ENCODE measurements around the gene TMEM120B. TPM values are rescaled to one million over a fixed set of nuclear protein-coding genes. Genes with fewer than 3 reads are reported as not detected.

The TMEM120B gene
- total and polyA plus RNA-seq, 2 of the 13 experiments (the other 11 are each of a cell fraction or from before 2014, with no cell fraction given) = 7.1 to 12.9 TPM

DNA sequence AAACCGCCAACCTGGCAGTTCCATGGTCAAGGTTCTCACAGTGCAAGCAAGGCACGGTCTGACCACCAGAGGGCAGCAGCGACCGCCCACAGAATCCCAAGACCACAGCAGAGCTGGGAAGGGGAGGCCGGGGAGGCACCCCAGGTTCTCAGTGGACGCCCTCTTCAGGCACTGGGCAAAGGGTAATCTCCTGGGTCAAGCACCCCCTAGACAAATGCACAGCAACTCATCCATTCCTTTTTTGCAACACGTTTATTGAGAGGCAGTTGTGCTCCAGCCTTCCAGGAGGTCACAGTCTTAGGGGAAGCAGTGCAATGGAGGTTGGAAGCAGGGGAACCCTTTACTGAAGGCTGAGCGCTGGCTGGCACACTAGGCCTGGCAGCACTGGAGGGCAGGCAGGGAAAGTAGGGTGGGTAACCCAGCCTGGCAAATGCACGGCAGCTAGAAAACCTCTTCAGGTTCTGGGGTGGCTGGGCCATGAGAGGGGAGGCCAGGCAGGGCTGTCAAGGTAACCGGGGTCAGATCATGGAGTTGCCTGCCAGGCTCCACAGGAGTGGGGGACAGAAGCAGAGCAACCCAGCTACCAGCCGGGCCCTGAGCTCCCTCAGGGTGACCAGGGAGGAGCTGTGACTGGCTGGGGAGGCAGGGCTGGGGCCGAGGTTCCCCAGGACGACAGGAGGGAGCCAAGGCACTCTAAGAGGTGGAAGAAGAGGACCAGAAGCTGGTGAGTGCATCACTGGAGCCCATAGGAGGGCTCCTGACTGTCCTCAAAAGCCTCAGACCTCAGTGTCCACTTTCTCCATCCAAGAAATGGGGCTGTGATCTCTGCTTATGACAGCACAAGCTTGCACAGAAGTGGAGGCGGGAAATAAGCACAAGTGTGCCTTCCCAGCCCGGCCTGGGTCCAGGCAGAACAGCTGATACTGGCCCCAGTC lies 82.7 kb downstream of the TMEM120B start (continued):
- TF ChIP-seq ZC3H4 (CRISPR knock-in tag; IDR thresholded peaks at IDR 0.05; ENCODE audit: borderline replicate concordance) = no peak
- TF ChIP-seq, protein P1, sequence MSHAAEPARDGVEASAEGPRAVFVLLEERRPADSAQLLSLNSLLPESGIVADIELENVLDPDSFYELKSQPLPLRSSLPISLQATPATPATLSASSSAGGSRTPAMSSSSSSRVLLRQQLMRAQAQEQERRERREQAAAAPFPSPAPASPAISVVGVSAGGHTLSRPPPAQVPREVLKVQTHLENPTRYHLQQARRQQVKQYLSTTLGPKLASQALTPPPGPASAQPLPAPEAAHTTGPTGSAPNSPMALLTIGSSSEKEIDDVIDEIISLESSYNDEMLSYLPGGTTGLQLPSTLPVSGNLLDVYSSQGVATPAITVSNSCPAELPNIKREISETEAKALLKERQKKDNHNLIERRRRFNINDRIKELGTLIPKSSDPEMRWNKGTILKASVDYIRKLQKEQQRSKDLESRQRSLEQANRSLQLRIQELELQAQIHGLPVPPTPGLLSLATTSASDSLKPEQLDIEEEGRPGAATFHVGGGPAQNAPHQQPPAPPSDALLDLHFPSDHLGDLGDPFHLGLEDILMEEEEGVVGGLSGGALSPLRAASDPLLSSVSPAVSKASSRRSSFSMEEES (CRISPR knock-in tag; IDR thresholded peaks at IDR 0.05) = 0 out of 2 replicates have a peak, but pooled peaks have one; percentile 14
- TF ChIP-seq, protein P2, sequence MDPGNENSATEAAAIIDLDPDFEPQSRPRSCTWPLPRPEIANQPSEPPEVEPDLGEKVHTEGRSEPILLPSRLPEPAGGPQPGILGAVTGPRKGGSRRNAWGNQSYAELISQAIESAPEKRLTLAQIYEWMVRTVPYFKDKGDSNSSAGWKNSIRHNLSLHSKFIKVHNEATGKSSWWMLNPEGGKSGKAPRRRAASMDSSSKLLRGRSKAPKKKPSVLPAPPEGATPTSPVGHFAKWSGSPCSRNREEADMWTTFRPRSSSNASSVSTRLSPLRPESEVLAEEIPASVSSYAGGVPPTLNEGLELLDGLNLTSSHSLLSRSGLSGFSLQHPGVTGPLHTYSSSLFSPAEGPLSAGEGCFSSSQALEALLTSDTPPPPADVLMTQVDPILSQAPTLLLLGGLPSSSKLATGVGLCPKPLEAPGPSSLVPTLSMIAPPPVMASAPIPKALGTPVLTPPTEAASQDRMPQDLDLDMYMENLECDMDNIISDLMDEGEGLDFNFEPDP (CRISPR knock-in tag; conservative IDR thresholded peaks at IDR 0.05) = no peak
- no peak for TF ChIP-seq ATM (IDR thresholded peaks at IDR 0.05; ENCODE audit: borderline replicate concordance)
- 0 out of 2 replicates have a peak, but pooled peaks have one; percentile 72 for TF ChIP-seq ZNF253 (CRISPR knock-in tag; IDR thresholded peaks at IDR 0.05; ENCODE audit: borderline replicate concordance)
- TF ChIP-seq MED8 (CRISPR knock-in tag; IDR thresholded peaks at IDR 0.05; ENCODE audit: insufficient replicate concordance) = no peak
- peak; percentile 44 for TF ChIP-seq AGO2 (optimal IDR thresholded peaks at IDR 0.05; ENCODE audit: low read depth, low read length)
- no peak for TF ChIP-seq CC2D1A (CRISPR knock-in tag; IDR thresholded peaks at IDR 0.05)
- TF ChIP-seq, protein P3, sequence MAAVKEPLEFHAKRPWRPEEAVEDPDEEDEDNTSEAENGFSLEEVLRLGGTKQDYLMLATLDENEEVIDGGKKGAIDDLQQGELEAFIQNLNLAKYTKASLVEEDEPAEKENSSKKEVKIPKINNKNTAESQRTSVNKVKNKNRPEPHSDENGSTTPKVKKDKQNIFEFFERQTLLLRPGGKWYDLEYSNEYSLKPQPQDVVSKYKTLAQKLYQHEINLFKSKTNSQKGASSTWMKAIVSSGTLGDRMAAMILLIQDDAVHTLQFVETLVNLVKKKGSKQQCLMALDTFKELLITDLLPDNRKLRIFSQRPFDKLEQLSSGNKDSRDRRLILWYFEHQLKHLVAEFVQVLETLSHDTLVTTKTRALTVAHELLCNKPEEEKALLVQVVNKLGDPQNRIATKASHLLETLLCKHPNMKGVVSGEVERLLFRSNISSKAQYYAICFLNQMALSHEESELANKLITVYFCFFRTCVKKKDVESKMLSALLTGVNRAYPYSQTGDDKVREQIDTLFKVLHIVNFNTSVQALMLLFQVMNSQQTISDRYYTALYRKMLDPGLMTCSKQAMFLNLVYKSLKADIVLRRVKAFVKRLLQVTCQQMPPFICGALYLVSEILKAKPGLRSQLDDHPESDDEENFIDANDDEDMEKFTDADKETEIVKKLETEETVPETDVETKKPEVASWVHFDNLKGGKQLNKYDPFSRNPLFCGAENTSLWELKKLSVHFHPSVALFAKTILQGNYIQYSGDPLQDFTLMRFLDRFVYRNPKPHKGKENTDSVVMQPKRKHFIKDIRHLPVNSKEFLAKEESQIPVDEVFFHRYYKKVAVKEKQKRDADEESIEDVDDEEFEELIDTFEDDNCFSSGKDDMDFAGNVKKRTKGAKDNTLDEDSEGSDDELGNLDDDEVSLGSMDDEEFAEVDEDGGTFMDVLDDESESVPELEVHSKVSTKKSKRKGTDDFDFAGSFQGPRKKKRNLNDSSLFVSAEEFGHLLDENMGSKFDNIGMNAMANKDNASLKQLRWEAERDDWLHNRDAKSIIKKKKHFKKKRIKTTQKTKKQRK (IDR thresholded peaks at IDR 0.05; ENCODE audit: low read length) = no peak
- peak; percentile 55; the same call in 1 of the 2 replicates for TF ChIP-seq KDM2A (CRISPR knock-in tag; IDR thresholded peaks at IDR 0.05; ENCODE audit: borderline replicate concordance, low read depth)
- no peak for TF ChIP-seq DNMT3B (CRISPR knock-in tag; conservative IDR thresholded peaks at IDR 0.05)
- TF ChIP-seq, protein P4, sequence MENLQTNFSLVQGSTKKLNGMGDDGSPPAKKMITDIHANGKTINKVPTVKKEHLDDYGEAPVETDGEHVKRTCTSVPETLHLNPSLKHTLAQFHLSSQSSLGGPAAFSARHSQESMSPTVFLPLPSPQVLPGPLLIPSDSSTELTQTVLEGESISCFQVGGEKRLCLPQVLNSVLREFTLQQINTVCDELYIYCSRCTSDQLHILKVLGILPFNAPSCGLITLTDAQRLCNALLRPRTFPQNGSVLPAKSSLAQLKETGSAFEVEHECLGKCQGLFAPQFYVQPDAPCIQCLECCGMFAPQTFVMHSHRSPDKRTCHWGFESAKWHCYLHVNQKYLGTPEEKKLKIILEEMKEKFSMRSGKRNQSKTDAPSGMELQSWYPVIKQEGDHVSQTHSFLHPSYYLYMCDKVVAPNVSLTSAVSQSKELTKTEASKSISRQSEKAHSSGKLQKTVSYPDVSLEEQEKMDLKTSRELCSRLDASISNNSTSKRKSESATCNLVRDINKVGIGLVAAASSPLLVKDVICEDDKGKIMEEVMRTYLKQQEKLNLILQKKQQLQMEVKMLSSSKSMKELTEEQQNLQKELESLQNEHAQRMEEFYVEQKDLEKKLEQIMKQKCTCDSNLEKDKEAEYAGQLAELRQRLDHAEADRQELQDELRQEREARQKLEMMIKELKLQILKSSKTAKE (CRISPR knock-in tag; IDR thresholded peaks at IDR 0.05; ENCODE audit: borderline replicate concordance) = no peak
- TF ChIP-seq HNF4A (CRISPR knock-in tag; IDR thresholded peaks at IDR 0.05) = peak; percentile 44; the same call in 1 of the 2 replicates
- TF ChIP-seq ZFP37 (CRISPR knock-in tag; IDR thresholded peaks at IDR 0.05; ENCODE audit: borderline replicate concordance) = peak; percentile 70; the same call in 1 of the 2 replicates
- TF ChIP-seq, protein P5, sequence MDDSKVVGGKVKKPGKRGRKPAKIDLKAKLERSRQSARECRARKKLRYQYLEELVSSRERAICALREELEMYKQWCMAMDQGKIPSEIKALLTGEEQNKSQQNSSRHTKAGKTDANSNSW (CRISPR knock-in tag; IDR thresholded peaks at IDR 0.05; ENCODE audit: borderline replicate concordance) = no peak
- TF ChIP-seq, protein P6, sequence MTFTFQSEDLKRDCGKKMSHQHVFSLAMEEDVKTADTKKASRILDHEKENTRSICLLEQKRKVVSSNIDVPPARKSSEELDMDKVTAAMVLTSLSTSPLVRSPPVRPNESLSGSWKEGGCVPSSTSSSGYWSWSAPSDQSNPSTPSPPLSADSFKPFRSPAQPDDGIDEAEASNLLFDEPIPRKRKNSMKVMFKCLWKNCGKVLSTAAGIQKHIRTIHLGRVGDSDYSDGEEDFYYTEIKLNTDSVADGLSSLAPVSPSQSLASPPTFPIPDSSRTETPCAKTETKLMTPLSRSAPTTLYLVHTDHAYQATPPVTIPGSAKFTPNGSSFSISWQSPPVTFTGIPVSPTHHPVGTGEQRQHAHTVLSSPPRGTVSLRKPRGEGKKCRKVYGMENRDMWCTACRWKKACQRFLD (CRISPR knock-in tag; IDR thresholded peaks at IDR 0.05; ENCODE audit: borderline replicate concordance) = no peak
- TF ChIP-seq ZNF3 (CRISPR knock-in tag; IDR thresholded peaks at IDR 0.05) = no peak
- TF ChIP-seq ZEB1 (IDR thresholded peaks at IDR 0.05; ENCODE audit: insufficient replicate concordance, low read depth) = no peak
